Right lobe of liver (tissue), 4 donors: ENCODE measurements around the gene LLGL2.

Source experiments
- POLR2A ChIP-seq: fragments of 450-650 bp; IDR thresholded peaks from one replicate; pipeline ENCODE4 v1.6.1; 2017; ENCODE audit warnings: antibody characterized with exemption, mild to moderate bottlenecking
- TF ChIP-seq, protein P1 (sequence below), 4 donors: fragments of 200-600 bp in 3 of 4; fragments of 450-650 bp in 1 of 4; IDR thresholded peaks; one replicate each; pipeline versions ENCODE4 v1.5.1 to v1.8.0; 2016 to 2022; ENCODE audit warnings: antibody characterized with exemption in 4 of 4, mild to moderate bottlenecking in 2 of 4
- donor health status: DM: no; HTN: no; CAD: no.
- donor health status: DM: no; HTN: no; CAD: no.
- donor health status: DM: no; HTN: yes; CAD: no.

- TF ChIP-seq, protein P1, sequence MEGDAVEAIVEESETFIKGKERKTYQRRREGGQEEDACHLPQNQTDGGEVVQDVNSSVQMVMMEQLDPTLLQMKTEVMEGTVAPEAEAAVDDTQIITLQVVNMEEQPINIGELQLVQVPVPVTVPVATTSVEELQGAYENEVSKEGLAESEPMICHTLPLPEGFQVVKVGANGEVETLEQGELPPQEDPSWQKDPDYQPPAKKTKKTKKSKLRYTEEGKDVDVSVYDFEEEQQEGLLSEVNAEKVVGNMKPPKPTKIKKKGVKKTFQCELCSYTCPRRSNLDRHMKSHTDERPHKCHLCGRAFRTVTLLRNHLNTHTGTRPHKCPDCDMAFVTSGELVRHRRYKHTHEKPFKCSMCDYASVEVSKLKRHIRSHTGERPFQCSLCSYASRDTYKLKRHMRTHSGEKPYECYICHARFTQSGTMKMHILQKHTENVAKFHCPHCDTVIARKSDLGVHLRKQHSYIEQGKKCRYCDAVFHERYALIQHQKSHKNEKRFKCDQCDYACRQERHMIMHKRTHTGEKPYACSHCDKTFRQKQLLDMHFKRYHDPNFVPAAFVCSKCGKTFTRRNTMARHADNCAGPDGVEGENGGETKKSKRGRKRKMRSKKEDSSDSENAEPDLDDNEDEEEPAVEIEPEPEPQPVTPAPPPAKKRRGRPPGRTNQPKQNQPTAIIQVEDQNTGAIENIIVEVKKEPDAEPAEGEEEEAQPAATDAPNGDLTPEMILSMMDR (IDR thresholded peaks at IDR 0.05), result peak in 1 of 4 donors; percentile 38
- no peak for TF ChIP-seq POLR2A
These were observed 8.1 kb upstream of the LLGL2 start for GRCh38 chr17:75517297-75517865.
